Measurements from ENCODE around the gene VEGFA.
A peak's percentile ranks its signal among the peaks of the same experiment; 100 is the strongest.

GRCh38 chr6:43758617-43759050 lies 11.4 kb upstream of the VEGFA start:
- peak; percentile 48 for TF ChIP-seq CTCF (IDR thresholded peaks at IDR 0.05; ENCODE audit: poor library complexity)
- TF ChIP-seq EZH2 (IDR thresholded peaks at IDR 0.05; ENCODE audit: borderline replicate concordance), result no peak

All from hepatocyte (in vitro differentiated cells).